ENCODE results near the gene EXOSC9.

- TF ChIP-seq POLR2A (IDR thresholded peaks at IDR 0.05; ENCODE audit: low read length) (no peak), GATA1 (IDR thresholded peaks at IDR 0.05; ENCODE audit: low read depth, low read length) (no peak)
These were observed 4.8 kb upstream of the EXOSC9 start for GRCh38 chr4:121796283-121796682.

Data from erythroblast (primary cell).